H1 (cell line): Measurements from ENCODE around the gene SOD2. TPM values are rescaled to one million over a fixed set of nuclear protein-coding genes. Genes with fewer than 3 reads are reported as not detected.

ENCODE experiments used
- CTCF ChIA-PET: fragments of 300-600 bp; sonication (Branson Sonifier 250); formaldehyde crosslinking; loops from one replicate; lab custom pipeline; 2021; ENCODE audit not compliant: partially characterized antibody; lab: Charles Lee
- POLR2A ChIA-PET: fragments of 300-600 bp; sonication (Branson Sonifier 250); formaldehyde crosslinking; loops from one replicate; lab custom pipeline; 2021; ENCODE audit warnings: inconsistent platforms; ENCODE audit not compliant: partially characterized antibody; lab: Charles Lee
- DNase-seq, 2 experiments: peaks; one replicate each; pipeline versions ENCODE4 v3.0.0 to v3.0.0-alpha.2; 2010 to 2022; ENCODE audit warnings: low spot score in 2 of 2, low read depth in 1 of 2, mixed read lengths in 1 of 2
- FAIRE-seq: peaks from 2 replicates; lab custom pipeline; 2011; peaks lifted over from hg19 to GRCh38; lab: Jason Lieb, UNC
- H2AFZ ChIP-seq: 2 replicates; pipeline ENCODE4 v1.8.1; 2012; ENCODE audit warnings: low read length, inconsistent platforms
- H2AK5ac ChIP-seq: 2 replicates; pipeline ENCODE4 v1.6.1; 2013; ENCODE audit warnings: low read depth, low read length
- H2BK120ac ChIP-seq: replicated peaks from 2 replicates; pipeline ENCODE3; 2013; ENCODE audit warnings: low read depth, low read length, inconsistent platforms
- H2BK12ac ChIP-seq: 2 replicates; pipeline ENCODE4 v1.6.1; 2013; ENCODE audit warnings: low read depth, low read length
- H2BK15ac ChIP-seq: 2 replicates; pipeline ENCODE4 v1.6.1; 2013; ENCODE audit warnings: low read length
- H2BK20ac ChIP-seq: 2 replicates; pipeline ENCODE4 v1.6.1; 2013; ENCODE audit warnings: low read length
- H2BK5ac ChIP-seq: 2 replicates; pipeline ENCODE4 v1.6.1; 2013; ENCODE audit warnings: low read depth, low read length
- H3K14ac ChIP-seq: 2 replicates; pipeline ENCODE4 v1.6.1; 2013; ENCODE audit warnings: inconsistent platforms; ENCODE audit not compliant: insufficient read length
- H3K18ac ChIP-seq: 2 replicates; pipeline ENCODE4 v1.6.1; 2013; ENCODE audit warnings: low read length; ENCODE audit errors: extremely low read depth
- H3K23ac ChIP-seq: 2 replicates; pipeline ENCODE4 v1.6.1; 2013; ENCODE audit warnings: inconsistent platforms; ENCODE audit not compliant: insufficient read length
- H3K23me2 ChIP-seq: 2 replicates; pipeline ENCODE4 v1.6.1; 2013; ENCODE audit warnings: low read depth, low read length
- H3K27ac ChIP-seq: 2 replicates; pipeline ENCODE4 v1.6.1; 2011; ENCODE audit warnings: low read depth, low read length, inconsistent platforms
- H3K27me3 ChIP-seq, 4 experiments: replicated peaks in 1 of 4; 1 replicate in 1 of 4; 2 replicates in 3 of 4; pipeline versions ENCODE4 v1.6.1 to v1.8.1; 2011 to 2013; ENCODE audit warnings: low read length in 3 of 4, mild to moderate bottlenecking in 3 of 4, inconsistent platforms in 2 of 4, mixed read lengths in 2 of 4, moderate library complexity in 1 of 4; ENCODE audit not compliant: control insufficient read depth in 3 of 4, insufficient read depth in 3 of 4; ENCODE audit errors: extremely low read depth in 1 of 4
- H3K36me3 ChIP-seq, 4 experiments: 2 replicates each; pipeline versions ENCODE4 v1.6.1 to v1.8.1; 2011 to 2013; ENCODE audit warnings: mild to moderate bottlenecking in 4 of 4, low read length in 3 of 4, moderate library complexity in 2 of 4, control low read depth in 1 of 4, inconsistent platforms in 1 of 4; ENCODE audit not compliant: insufficient read depth in 4 of 4, control insufficient read depth in 2 of 4
- H3K4ac ChIP-seq: replicated peaks from 2 replicates; pipeline ENCODE3; 2013; ENCODE audit warnings: low read length, low read depth, mixed read lengths, inconsistent platforms; ENCODE audit not compliant: insufficient read length
- H3K4me1 ChIP-seq, 4 experiments: replicated peaks in 1 of 4; 1 replicate in 1 of 4; 2 replicates in 3 of 4; pipeline versions ENCODE4 v1.6.1 to v1.8.1; 2011 to 2013; ENCODE audit warnings: low read length in 3 of 4, inconsistent platforms in 2 of 4, mixed read lengths in 1 of 4; ENCODE audit not compliant: insufficient read depth in 4 of 4, control insufficient read depth in 3 of 4
- H3K4me2 ChIP-seq, 2 experiments: 2 replicates each; pipeline versions ENCODE4 v1.6.1 to v1.8.1; 2011 to 2013; ENCODE audit warnings: low read depth in 2 of 2, low read length in 2 of 2, control low read depth in 1 of 2, inconsistent platforms in 1 of 2, mild to moderate bottlenecking in 1 of 2; ENCODE audit not compliant: insufficient read depth in 1 of 2
- H3K4me3 ChIP-seq, 4 experiments: fragments of 200-600, 300-600 bp in 1 of 4; sonication (generic), shearing (Covaris generic), sonication (Bioruptor Twin) in 1 of 4; 2 replicates each; pipeline versions ENCODE4 v1.5.1 to v1.8.1; 2011 to 2016; ENCODE audit warnings: low read length in 4 of 4, low read depth in 3 of 4, control low read depth in 2 of 4, inconsistent platforms in 2 of 4, mild to moderate bottlenecking in 2 of 4, mixed read lengths in 1 of 4, moderate library complexity in 1 of 4; ENCODE audit not compliant: insufficient read depth in 2 of 4; ENCODE audit errors: extremely low read depth in 1 of 4
- H3K56ac ChIP-seq: replicated peaks from 2 replicates; pipeline ENCODE3; 2013; ENCODE audit warnings: low read depth, mild to moderate bottlenecking, mixed read lengths, low read length, inconsistent platforms; ENCODE audit not compliant: insufficient read length
- H3K79me1 ChIP-seq: 2 replicates; pipeline ENCODE4 v1.6.1; 2013; ENCODE audit warnings: low read depth, low read length, control low read depth
- H3K79me2 ChIP-seq, 2 experiments: 2 replicates each; pipeline versions ENCODE4 v1.6.1 to v1.8.1; 2012 to 2013; ENCODE audit warnings: low read length in 2 of 2, mild to moderate bottlenecking in 2 of 2, inconsistent platforms in 1 of 2; ENCODE audit not compliant: insufficient read depth in 2 of 2, control insufficient read depth in 1 of 2
- H3K9ac ChIP-seq, 4 experiments: replicated peaks in 1 of 4; 1 replicate in 1 of 4; 2 replicates in 3 of 4; pipeline versions ENCODE4 v1.6.1 to v1.8.1; 2011 to 2013; ENCODE audit warnings: low read depth in 3 of 4, low read length in 3 of 4, control low read depth in 2 of 4, mild to moderate bottlenecking in 2 of 4, moderate library complexity in 2 of 4, inconsistent platforms in 1 of 4; ENCODE audit errors: extremely low read depth in 1 of 4
- H3K9me3 ChIP-seq, 2 experiments: 2 replicates each; pipeline versions ENCODE4 v1.6.1 to v1.8.1; 2012 to 2013; ENCODE audit warnings: mild to moderate bottlenecking in 2 of 2, moderate library complexity in 2 of 2, control low read depth in 1 of 2, inconsistent platforms in 1 of 2, low read depth in 1 of 2, low read length in 1 of 2, mixed read lengths in 1 of 2; ENCODE audit not compliant: insufficient read depth in 2 of 2
- H4K20me1 ChIP-seq, 2 experiments: replicated peaks in 1 of 2; 2 replicates each; pipeline versions ENCODE3 to v1.8.1; 2011 to 2013; ENCODE audit warnings: inconsistent platforms in 2 of 2, low read length in 2 of 2, mild to moderate bottlenecking in 1 of 2; ENCODE audit not compliant: insufficient read depth in 2 of 2, control insufficient read depth in 1 of 2
- H4K5ac ChIP-seq: 2 replicates; pipeline ENCODE4 v1.6.1; 2013; ENCODE audit warnings: low read length, low read depth, mixed read lengths, inconsistent platforms; ENCODE audit not compliant: insufficient read length
- H4K8ac ChIP-seq: 2 replicates; pipeline ENCODE4 v1.8.0; 2013; ENCODE audit warnings: mild to moderate bottlenecking, moderate library complexity, low read length, inconsistent platforms; ENCODE audit not compliant: insufficient read depth; ENCODE audit errors: extremely low read depth
- H4K91ac ChIP-seq: replicated peaks from 2 replicates; pipeline ENCODE3; 2013; ENCODE audit warnings: low read length, mixed read lengths, inconsistent platforms; ENCODE audit not compliant: insufficient read length
- BRCA1 ChIP-seq: IDR thresholded peaks from 2 replicates; pipeline ENCODE4 v1.6.1; 2012; ENCODE audit warnings: low read depth, low read length, improper control_type of control experiment
- CHD1 ChIP-seq: IDR thresholded peaks from 2 replicates; pipeline ENCODE4 v1.6.1; 2012; ENCODE audit warnings: low read depth, low read length, improper control_type of control experiment
- MAFK ChIP-seq: IDR thresholded peaks from 2 replicates; pipeline ENCODE4 v1.6.1; 2012; ENCODE audit warnings: low read depth, mild to moderate bottlenecking, improper control_type of control experiment, low read length
- RAD21 ChIP-seq, 2 experiments: IDR thresholded peaks in 1 of 2; conservative IDR thresholded peaks in 1 of 2; 2 replicates each; pipeline ENCODE4 v1.6.1; 2011; ENCODE audit warnings: low read depth in 2 of 2, low read length in 2 of 2, improper control_type of control experiment in 1 of 2, inconsistent platforms in 1 of 2, mild to moderate bottlenecking in 1 of 2, moderate library complexity in 1 of 2
- RFX5 ChIP-seq: IDR thresholded peaks from 2 replicates; pipeline ENCODE4 v1.6.1; 2011; ENCODE audit warnings: low read depth, low read length, improper control_type of control experiment, borderline replicate concordance
- RXRA ChIP-seq: IDR thresholded peaks from 2 replicates; pipeline ENCODE4 v1.6.1; 2011; ENCODE audit warnings: low read depth, mild to moderate bottlenecking, low read length, moderate library complexity; ENCODE audit not compliant: insufficient read depth
- SAP30 ChIP-seq: fragments of 300-600 bp; sonication (generic); IDR thresholded peaks from 2 replicates; pipeline ENCODE4 v1.7.1; 2012; ENCODE audit warnings: low read length, moderate library complexity, mild to moderate bottlenecking, inconsistent platforms; ENCODE audit not compliant: insufficient read depth, insufficient replicate concordance
- SP1 ChIP-seq: IDR thresholded peaks from 2 replicates; pipeline ENCODE4 v1.6.1; 2011; ENCODE audit warnings: low read depth, low read length
- TCF12 ChIP-seq: IDR thresholded peaks from 2 replicates; pipeline ENCODE4 v1.6.1; 2011; ENCODE audit warnings: low read depth, mild to moderate bottlenecking, low read length
- YY1 ChIP-seq: IDR thresholded peaks from 2 replicates; pipeline ENCODE4 v1.6.1; 2011; ENCODE audit warnings: low read depth, mild to moderate bottlenecking, low read length
- WGBS, 2 experiments: shearing (Covaris generic) in 1 of 2; methylation state at CpG; one replicate each; pipeline versions ENCODE4 v1.1.6 to v1.1.7; 2013 to 2015; ENCODE audit warnings: low lambda C conversion rate in 2 of 2, mixed read lengths in 2 of 2, inconsistent platforms in 1 of 2, low coverage in 1 of 2, missing lambda C conversion rate in 1 of 2; ENCODE audit not compliant: insufficient replicate concordance in 2 of 2, insufficient coverage in 1 of 2, insufficient read length in 1 of 2; ENCODE audit errors: extremely low coverage in 1 of 2, missing lambda C conversion rate in 1 of 2; 5-methylcytosine and 5-hydroxymethylcytosine counted together
- polyA plus RNA-seq, 7 experiments: library from polyadenylated mRNA; depleted of rRNA in 3 of 7; stranded (reverse) in 5 of 7; unstranded in 2 of 7; fragments of >200 nt in 5 of 7; fragments of 200-250 nt in 2 of 7; gene quantifications; 1 replicate in 5 of 7; 2 replicates in 1 of 7; 4 replicates in 1 of 7; pipeline versions ENCODE4 v1.2.1 to v1.2.3, GENCODE V29; 2011 to 2013; ENCODE audit warnings: missing spikeins in 2 of 7, mixed read lengths in 2 of 7
- total RNA-seq: library from RNA; stranded (reverse); fragmentation: NEBNext Ultra II Directional; extraction: Animal tissue kit (Norgen Biotek cat#: 25700); gene quantifications from 2 replicates; pipeline ENCODE4 v1.2.1, GENCODE V29; 2021

SOD2 gene
- total and polyA plus RNA-seq, 2 of the 8 experiments (the other 6 are each of a cell fraction or from before 2014, with no cell fraction given): 31.1 to 88.7 TPM

DNA sequence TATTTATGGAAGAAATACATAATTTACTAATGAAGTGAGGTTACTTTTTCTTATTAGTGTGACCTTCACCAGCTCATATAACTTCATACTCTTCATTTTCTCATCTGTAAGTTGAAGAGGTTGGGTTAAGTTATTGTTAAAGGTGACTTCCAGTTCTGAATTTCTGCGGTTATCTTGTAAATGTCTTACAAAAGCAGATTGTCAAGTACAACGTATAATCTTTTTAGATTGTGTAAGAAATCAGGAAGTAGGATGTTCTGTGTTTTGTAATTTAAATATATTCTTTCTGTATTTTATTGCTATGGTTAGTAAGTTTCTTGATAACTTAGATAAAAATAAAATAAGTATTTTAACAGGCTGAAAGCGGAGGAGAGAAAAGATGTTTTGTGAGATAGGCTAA is 46.3 kb upstream of the SOD2 start:
- POLR2A ChIA-PET: interaction anchor here (0.9 to 4.6 kb wide), 3 partner anchors 11 to 21 kb away, joined by 3 to 43 read pairs (median 19); partner anchors contain the start of genes ACAT2 and WTAP
- peaks cover 9 to 13% of the 10 kb centered on the region in 2 experiments for H4K20me1 ChIP-seq
- 95% methylated on average over 3 of the region's 3 CpGs; no CpG with 5 or more reads in 1 of the 2 experiments for WGBS, 2 experiments
- TF ChIP-seq RXRA (no peak), TCF12 (no peak), SP1 (no peak), CHD1 (no peak), SAP30 (no peak), YY1 (no peak), RFX5 (no peak), BRCA1 (no peak), RAD21 (IDR thresholded peaks at IDR 0.05 in 1 of 2, conservative IDR thresholded peaks at IDR 0.05 in 1 of 2; ENCODE audit: low read depth in 2 of 2, low read length in 2 of 2) (no peak), MAFK (no peak)

More for the DNA sequence above, 46.3 kb upstream of the SOD2 start:
- H3K79me1 ChIP-seq: no peaks in the 10 kb centered on the region
- peaks cover 14 to 88% of the 10 kb centered on the region in 2 experiments for H3K79me2 ChIP-seq
- no peak for FAIRE-seq
- no peak overlapping the region for H3K4me2 ChIP-seq
- no peak overlapping the region for H2AK5ac ChIP-seq
- H2BK12ac ChIP-seq: no peak overlapping the region
- H3K18ac ChIP-seq: no peak overlapping the region
- no peak overlapping the region for H3K56ac ChIP-seq
- no peak overlapping the region for H3K27ac ChIP-seq
- H3K14ac ChIP-seq: no peak overlapping the region
- no peaks in the 10 kb centered on the region for H3K9me3 ChIP-seq
- no peak overlapping the region for H3K9ac ChIP-seq
- peaks cover 0 to 3% (median 0%) of the 10 kb centered on the region in 4 experiments; a peak in 1 of 7 replicates for H3K4me1 ChIP-seq
- no peak overlapping the region for H4K91ac ChIP-seq
- H2BK20ac ChIP-seq: no peak overlapping the region
- no peak overlapping the region for H4K8ac ChIP-seq
- no peak for DNase-seq
- CTCF ChIA-PET: no interaction called here
- no peaks in the 10 kb centered on the region for H3K23me2 ChIP-seq
- H3K27me3 ChIP-seq: no peaks in the 10 kb centered on the region
- no peak overlapping the region for H2BK5ac ChIP-seq
- H3K4ac ChIP-seq: no peak overlapping the region
- no peak overlapping the region for H3K23ac ChIP-seq
- H2BK120ac ChIP-seq: no peak overlapping the region
- no peak overlapping the region for H3K4me3 ChIP-seq
- no peak overlapping the region for H2BK15ac ChIP-seq
- no peak overlapping the region for H2AFZ ChIP-seq
- H4K5ac ChIP-seq: no peak overlapping the region
- peaks cover 10 to 77% (median 43%) of the 10 kb centered on the region in 4 experiments for H3K36me3 ChIP-seq
